HG03469 (cell line): ENCODE data around the gene SSBP2.
"Not testable (repeated sequence)": the region's sequence is repeated elsewhere in the genome, so short reads cannot be mapped to it uniquely, and the experiment has no call there.

Experiments
- ATAC-seq: cut with Tn5 transposase; IDR thresholded peaks from one replicate; pipeline ENCODE4 v1.9.1; 2021; ENCODE audit warnings: mild to moderate bottlenecking, moderate library complexity, moderate number of reproducible peaks; ENCODE audit not compliant: unreplicated experiment

Gene SSBP2

DNA sequence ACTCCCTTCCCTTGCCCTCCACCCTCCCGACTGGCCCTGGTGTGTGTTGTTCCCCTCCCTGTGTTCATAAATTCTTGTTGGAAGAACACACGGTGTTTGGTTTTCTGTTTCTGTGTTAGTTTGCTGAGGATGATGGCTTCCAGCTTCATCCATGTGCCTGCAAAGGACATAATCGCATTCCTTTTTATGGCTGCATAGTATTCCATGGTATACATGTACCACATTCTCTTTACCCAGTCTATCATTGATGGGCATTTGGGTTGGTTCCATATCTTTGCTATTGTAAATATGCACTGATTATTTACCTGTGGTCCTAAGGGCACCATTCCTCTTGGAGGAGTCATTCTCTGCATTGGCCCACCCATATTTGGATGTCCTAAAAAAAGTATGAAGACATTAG is 277.5 kb downstream of the SSBP2 start:
- ATAC-seq, result not testable (repeated sequence)

DNA sequence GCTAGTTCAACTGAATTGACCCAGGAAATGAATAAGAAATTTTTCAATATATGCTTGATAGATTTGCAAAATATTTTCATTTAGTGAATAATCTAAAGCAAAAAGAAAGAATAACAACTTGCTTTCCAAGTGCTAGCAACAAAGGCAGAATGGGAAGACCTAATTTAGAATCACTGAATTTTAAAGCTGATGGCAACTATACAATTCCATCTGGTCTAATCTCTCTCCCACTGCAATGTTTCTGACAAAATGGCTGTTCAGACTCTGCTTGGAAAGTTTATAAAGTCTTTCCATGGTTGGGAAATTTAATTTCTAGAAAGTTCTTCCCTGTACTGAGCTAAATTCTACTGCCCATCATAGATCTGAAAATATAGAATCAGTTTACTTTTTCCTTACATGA is 281.2 kb downstream of the SSBP2 start:
- no peak for ATAC-seq

DNA sequence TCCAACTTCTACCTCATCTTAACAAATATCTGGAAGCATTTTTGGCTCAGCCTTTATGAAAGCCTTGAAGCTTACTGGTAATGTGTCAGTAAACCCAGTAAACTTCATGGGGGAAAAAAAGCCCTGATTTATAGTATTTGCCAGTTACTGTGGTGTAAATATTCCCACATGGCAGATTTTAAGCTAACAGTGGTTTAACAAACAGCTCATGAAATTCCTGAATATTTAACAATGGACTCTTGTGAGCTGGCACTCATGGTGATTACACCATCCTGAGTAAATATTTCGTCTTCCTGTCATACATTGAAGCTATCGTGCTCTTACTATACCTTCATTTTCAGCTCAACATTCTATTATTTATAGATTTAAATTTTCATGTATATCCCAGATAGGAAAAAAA is 300.0 kb downstream of the SSBP2 start:
- ATAC-seq, result no peak

DNA sequence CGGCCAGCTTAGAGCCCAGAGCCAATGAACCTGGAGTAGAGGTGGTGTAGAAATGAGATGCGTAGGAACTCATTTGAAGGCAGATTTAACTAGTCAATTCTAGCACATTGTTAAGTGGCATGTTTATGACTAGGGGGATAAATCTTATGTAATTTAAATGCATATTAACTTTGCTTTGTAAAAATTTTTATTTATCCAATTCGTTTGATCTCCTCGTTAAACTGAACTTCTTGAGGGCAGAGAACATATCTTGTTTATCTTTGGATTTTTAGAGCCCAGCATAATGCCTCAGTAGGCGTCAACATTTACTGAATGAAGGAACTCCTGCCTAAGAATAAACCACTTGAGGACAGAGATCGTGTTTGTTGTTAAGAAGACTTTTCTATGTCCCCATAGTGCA is 315.9 kb downstream of the SSBP2 start:
- ATAC-seq, result no peak

DNA sequence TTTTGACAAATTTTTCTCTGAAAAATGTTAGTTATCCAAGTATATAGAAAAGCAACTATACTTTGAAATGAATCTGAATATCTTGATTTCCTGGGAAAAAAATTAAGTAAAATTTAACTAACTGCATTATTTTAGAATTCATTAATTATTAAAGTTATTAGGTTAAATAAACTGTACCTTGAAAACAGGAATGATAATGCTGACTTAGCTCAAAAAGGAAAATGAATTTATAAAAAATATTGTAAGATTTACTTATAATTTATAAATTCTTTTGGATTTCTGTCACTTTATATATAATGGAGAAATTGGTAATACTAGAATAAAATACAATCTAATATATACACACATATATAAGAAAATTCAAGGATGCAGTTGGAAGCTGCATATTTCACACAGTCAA is 320.9 kb downstream of the SSBP2 start:
- ATAC-seq, result no peak

DNA sequence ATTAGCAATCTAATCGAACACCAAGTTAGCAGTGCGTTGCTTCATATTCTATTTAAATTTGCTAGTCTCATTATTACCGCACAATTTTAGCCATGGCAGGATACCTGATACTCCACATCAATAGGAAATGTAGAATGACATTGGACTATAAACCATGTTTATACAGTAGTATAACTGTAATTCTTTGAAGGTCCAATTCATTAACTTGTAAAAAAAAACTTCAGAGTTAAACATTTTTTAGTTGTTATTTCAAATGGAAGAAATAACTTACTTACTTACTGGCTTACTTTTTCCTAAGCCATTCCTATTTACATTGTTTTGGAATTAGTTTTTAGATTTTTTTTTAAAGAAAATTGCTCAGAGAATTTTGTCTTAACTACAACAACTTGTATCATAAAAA is 321.5 kb downstream of the SSBP2 start:
- ATAC-seq, result no peak

DNA sequence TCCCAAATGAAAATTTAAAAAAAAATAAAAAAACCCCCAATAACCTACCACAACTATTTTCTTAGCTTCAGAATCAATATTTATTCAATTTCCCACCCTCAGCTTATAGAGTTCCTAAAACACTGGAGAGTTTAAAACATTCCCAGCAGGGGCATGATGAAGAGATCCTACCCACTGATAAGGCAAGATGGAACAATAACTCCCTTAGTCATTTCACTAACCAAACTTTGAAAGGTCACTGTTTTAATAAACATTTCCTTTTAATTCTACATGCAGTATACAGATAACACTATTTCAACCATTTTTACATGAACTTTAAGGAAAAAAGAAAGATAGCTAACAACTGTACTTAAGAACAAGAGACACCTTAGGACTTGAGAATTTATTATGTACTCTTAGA is 322.0 kb downstream of the SSBP2 start:
- ATAC-seq, result no peak

DNA sequence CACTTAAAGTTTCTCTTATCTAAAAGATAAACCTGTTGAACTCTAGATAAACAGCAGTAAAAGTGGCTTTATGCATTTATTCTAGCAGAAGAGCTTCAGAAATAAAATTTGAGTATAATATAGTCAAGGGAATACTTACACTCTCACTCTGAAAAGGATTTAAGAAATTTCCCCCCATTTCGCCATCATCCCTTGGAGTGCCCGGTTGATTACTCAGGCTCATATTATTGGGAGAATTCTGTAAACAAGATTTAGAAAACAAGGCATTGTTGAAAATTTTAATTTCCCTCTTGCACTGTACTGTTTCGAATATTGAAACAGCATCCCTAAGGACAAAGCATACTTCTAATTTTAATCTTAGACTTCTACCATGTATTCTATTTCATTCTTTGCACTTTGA is 322.5 kb downstream of the SSBP2 start:
- ATAC-seq, result no peak

DNA sequence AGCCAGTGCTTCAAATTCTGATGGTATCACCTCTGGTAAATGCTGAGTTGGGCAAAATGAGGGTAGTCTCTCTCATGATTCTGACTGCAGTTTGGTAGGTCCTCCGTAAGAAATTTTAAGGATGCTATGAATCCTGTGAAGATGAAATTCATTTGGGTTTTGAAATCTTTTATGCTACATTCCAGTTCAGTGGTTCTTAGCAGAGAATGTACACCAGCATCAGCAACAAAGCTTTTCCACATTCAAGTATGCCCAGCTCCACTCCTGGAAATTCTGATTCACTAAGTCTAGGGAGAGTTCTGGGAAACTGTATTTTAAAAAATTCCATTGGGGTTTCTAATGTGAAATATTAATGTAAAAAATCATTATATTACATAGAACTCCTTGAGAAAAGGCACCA is 323.3 kb downstream of the SSBP2 start:
- ATAC-seq, result no peak

DNA sequence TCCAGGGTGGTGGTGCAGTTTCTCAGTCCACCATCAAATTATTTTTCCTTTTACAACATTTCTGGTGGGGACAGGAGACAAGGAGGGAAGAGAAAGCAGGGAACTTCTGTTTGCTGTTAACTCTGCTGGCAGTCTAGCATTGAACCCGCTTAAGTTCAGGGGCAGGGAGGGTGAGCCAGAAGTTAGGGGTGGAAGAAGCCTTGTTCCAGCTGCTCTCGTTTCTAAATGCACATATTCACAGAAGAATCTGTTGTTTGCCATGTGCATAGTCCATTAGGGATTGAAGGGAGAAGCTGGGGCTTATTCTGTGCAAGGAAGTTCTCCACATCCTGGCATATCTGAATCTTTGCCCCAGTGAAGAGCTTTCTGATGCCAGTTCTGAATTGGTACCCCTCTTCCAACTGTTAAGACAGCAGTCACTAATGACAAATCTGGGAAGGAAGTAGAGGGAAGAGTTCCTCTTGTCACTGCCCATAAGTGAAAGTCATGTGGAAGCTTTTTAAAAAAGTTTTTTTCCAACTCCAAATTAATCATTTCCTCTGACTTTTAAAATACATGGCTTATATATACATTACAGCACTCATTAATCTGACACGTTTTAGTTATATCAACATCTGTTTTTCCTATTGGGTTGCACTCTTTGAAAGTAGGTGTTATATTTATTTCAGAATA is 324.4 kb downstream of the SSBP2 start:
- no peak for ATAC-seq

DNA sequence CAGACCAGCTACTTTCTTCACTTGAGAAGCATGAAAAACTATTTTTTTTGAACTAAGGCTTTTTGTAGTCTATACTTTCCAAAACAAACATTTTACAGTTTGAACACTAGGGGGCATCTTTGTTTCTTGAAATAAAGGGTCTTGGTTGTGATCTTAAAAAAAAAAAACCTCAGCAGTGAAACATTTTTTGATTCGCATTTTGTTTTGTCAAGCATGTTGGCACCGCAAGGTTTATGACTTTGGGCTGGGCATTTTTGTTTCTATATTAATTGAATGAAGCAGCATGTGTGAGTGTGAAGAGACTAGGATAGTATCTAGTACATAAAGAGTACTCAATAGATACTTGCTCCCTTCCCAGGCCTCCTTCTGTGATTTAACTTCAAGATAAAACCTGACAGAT is 325.3 kb downstream of the SSBP2 start:
- ATAC-seq, result no peak

DNA sequence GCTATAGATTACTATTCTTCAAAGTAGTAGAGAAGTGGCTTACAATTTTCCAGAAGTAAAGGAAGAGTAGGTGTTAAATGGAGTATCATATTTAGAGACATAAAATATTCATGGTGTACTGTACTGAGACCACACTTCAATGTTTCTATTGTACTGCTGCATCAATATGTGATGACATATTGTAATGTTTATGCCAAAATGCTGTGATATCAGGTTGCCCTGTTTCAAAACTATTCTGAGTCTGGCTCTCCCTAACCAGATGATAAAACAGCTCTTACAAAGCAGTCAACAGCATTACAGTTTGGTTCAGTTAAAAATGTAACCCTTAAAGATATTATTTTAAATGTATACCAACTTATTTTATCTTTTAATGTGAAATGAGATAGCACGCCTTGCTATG is 326.2 kb downstream of the SSBP2 start:
- ATAC-seq, result no peak

DNA sequence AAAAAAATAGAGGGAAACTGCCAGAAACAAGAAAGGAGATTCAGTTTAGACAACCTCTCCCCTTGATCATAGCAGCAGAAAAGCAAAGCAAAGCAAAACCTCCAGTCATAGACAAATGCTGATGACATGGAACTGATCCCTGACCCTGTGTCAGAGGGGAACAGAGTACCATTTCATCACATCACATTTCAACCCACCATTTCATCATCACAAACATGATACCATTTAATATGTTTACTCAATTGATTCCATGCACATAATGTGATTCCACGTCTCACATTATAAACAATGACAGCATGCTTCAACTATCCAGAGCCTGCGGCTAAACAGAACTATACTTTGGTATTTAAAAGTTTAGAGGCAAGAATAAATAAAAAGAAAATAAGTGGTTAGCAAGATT is 328.2 kb downstream of the SSBP2 start:
- no peak for ATAC-seq

DNA sequence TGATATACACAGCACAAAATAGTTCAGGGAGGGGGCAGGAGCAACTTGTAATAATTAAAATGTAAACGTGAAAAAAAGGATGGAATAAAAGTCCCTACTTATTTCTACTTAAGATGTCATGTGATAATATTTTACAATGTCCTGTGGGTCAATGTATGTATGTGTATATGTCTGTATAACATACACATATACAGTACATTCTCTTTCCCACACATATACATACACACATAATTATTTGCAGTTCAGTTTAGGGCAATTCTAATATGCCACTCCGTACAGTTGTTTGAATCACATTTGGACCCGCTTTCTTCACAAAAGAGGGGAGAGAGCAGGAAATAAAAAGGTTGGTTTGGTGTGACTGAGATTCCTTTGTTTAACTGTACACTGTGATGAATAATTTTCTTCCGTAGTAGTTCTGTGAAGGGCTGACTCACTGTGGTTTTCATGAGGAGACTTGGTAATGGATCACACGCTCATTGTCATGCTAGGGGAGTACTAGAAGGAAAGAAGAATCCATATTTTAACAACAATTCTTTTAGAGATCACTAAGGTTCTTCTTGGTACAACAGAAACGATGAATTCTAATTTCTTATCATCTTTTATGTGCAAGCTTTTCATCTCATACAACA is 330.7 kb downstream of the SSBP2 start:
- ATAC-seq, result no peak

DNA sequence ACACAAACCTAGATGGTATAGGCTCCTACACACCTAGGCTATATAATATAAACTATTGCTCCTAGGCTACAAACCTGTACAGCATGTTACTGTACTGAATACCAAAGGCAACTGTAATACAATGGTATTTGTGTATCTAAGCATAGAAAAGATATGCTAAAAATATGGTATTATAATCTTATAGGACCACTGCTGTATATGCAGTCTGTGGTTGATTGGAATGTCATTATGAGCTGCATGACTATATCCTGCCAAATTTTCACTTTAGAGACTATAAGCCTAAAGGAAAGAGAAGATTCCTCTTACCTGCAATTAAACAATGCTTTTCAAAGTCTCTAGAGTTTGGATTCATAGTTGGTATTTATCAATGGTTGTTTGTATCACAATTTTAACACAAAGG is 332.3 kb downstream of the SSBP2 start:
- ATAC-seq, result no peak

DNA sequence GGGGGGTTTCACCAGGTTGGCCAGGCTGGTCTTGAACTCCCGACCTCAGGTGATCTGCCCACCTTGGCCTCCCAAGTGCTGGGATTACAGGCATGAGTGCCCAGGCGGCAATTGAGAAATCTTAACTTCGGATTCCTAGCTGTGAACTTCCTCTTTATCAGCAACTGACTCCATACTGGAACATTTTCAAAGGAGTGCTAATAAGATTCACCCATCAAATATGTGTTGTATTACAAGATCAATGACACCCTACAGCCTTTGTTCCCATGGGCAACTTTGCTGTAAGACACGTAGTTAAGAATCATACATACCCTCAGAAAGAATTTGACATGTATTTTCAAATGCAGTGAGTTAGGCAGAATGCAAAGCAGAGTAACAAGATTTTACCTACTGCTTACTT is 333.8 kb downstream of the SSBP2 start:
- no peak for ATAC-seq

DNA sequence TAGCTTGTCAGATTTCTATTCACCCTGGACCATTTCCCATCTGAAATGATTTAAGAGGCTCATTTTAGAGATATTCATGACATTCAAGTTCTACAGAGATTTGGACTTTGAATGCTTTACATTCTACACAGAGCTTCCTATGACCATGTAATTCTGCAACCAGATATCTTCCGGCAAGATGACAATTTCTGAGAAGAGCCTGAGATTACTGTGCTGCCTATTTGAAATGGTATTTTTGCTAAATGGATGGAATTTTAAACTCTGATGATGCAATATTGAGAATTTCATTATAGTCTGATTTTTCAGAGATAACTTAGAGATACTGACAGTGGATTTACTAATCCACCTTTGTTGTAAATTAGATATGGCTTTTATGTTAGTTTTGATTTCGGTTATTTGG is 341.0 kb downstream of the SSBP2 start:
- no peak for ATAC-seq

DNA sequence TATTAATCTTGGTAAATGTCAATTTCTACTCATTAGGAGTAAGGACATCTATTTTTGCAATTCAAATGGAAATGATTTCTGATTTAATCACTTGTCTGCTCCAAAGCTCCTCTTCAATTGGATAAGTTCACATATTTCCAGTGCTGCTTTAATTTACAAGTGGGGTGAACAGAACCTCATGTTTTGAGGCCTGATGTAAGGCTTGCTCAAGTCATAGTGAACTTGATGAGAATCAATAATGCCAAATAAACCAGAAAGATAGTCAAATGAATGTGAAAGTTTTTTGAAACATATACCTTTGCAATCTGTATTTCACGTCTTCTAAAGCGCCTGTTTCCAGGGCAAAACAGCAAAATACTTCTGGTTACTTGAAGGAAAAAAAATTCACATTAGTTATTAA is 341.5 kb downstream of the SSBP2 start:
- ATAC-seq, result no peak

DNA sequence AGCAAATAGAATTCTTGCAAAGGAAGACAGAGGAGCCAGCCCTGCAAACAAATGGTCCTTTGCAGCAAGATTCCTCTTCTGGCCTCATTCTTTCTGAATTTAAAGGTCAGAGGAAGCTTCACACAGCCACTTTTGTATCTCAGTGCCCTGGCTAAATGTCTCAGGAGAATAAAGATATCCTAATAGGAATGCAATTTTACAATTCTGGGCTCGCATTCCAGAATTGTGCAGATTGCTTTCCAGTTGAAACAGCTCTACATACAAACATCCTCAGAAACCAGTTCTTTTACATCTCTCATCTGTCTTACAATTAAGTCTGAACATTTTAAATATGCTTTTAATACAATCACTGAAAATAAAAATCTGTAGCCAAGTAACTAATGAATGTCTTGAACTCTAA is 342.4 kb downstream of the SSBP2 start:
- ATAC-seq, result no peak

DNA sequence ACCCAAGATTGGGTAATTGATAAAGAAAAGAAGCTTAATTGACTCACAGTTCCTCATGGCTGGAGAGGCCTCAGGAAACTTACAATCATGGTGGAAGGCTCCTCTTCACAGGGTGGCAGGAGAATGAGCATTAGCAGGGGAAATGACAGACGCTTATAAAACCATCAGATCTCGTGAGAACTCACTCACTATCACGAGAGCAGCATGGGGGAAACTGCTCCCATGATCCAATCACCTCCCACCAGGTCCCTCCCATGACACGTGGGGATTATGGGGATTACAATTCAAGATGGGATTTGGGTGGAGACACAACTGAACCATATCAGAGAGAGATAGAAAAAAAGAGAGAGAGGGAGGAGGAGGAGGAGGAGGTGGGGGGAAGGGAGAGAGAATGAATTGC is 343.1 kb downstream of the SSBP2 start:
- ATAC-seq, result not testable (repeated sequence)

DNA sequence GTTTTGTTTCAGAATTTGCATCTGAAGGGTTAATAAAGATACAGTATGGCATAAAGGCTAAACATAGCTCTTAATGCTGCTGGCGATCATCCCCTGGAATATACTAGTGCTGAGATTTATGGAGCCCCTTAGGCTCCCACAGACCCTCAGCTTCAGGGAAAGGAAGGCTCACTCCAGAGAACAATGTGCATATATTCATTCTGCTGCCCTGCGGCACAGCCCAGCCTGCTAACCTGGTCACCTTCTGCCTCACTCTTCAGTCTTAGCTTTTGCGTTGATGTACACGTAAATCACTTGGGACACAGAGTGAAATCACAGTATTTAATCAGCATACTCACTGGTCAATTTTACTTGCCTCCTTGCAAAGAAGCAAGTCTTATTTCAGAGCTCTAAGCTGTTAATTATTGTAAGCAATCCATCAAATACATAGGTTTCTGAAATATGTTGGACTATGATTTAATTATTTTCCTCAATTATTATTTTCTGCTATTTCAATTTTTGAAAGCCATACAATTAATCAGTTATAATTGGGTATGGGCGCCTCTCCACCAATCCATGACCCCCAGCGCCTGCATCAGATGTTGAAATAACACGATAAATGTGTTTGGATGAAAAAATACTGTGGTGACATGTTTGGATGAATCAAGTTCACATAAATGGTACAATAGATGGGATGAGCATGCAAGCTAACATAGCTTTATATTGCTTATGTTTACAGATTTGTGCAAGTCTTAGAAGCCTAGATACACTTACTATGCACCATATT is 345.6 kb downstream of the SSBP2 start:
- ATAC-seq, result no peak

DNA sequence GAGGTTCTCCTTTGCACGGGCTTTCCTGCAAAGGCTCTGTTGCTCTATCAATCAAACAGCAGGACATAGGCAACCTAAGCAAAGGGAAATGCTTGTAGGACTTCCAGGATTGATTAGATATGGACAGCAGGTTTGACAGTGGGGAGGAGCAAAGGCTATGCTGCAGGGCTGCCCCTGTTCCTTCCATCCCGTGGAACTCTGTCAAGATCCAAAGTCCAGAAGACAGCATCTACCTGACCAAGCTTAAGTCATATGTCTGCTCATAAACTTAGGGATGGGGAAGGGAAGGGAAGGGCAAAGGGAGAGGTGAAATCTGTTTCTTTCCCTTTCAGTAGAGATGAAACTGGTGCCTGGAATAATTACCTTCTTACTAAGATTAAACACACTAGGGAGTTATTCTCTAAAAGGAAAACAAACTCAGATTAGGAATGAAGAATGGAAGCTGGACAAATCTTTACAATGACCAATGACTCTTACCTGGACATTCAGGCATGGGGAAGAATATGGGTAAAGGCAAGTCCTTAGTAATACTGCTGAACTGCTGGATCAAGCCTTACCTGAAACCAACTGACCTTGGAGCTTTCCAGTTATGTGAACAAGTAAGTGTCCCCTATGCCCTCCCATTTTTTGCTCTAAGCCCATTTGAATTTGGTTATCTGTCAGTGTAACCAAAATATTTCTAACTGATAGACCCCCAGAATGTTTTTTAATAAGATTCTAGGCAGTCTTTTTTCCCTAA is 348.5 kb downstream of the SSBP2 start:
- ATAC-seq, result no peak
